Measurements from ENCODE around the gene USP13.

GRCh38 chr3:179700716-179701115 lies 47.9 kb downstream of the USP13 start:
- TF ChIP-seq CTCF (IDR thresholded peaks at IDR 0.05; ENCODE audit: low read depth, low read length) = no peak
- TF ChIP-seq EZH2phosphoT487 (IDR thresholded peaks at IDR 0.05; ENCODE audit: low read depth) = no peak

Data from OCI-LY3 (cell line).